Measurements from ENCODE around the gene FASTK.

The FASTK gene

DNA sequence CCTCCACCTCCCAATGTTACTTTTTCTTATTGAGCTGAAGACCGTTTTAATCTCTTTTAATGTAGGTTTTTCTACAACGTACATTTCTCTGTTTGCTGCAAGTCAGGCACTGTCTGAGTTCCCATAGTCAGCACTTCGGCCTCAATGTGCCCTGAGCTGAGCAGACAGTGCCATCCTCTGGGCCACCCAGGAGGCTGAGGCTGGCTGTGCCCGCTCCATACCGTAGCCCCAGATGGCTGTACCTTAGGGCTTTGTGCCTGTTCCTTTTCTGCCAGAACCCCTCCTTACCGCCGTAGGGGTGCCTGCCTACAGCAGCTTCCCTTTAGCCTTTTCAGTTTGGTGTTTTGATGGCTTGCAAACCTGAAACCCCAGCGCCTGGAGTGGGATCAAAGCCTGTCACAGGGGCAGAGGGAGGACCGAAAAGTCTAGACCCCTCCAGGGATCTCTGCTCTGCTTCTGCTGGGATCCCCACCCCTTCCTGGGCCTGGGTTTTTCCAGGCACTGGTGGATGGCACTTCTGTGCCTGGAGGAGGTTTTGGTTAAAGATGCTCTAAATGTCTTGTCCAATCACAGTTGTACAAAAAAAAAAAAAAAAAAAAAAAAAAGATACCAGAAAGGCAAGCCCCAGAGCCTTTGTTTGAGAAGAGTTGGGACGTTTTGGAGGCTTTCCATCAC lies 14.7 kb upstream of the FASTK start:
- Histone ChIP-seq H3K79me2 (ENCODE audit: control insufficient read depth, insufficient read depth, low read length, unreplicated experiment) (peaks cover 83% of the 10 kb centered on the region), H2AFZ (ENCODE audit: low read length, unreplicated experiment) (no peak overlapping the region), H3K27ac (ENCODE audit: low read depth, low read length) (no peak overlapping the region), H3K4me3 (ENCODE audit: low read depth, low read length) (no peak overlapping the region), H3K36me3 (ENCODE audit: insufficient read depth, low read length) (no peaks in the 10 kb centered on the region), H3K4me1 (ENCODE audit: control insufficient read depth, insufficient read depth, low read length, unreplicated experiment) (peaks cover 5% of the 10 kb centered on the region), H3K27me3 (ENCODE audit: insufficient read depth, low read length) (no peaks in the 10 kb centered on the region)

DNA sequence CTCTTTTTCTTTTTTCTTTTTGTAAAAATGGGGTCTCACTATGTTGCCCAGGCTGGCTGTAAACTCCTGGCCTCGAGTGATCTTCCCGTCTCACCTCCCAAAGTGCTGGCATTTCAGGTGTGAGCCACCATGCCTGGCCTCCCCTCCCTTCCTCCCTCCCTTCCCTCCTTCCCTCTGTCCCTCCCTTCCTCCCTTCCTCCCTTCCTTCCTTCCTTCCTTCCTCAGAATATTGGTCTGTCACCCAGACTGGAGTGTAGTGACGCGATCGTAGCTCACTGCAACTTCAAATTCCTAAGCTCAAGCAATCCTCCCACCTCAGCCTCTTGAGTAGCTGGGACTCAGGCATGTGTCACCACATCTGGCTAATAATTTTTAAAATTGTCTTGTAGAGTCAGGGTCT lies 14.1 kb upstream of the FASTK start:
- no peaks in the 10 kb centered on the region for H3K36me3 ChIP-seq (ENCODE audit: insufficient read depth, low read length)
- H3K4me1 ChIP-seq (ENCODE audit: control insufficient read depth, insufficient read depth, low read length, unreplicated experiment) = peaks cover 10% of the 10 kb centered on the region
- no peaks in the 10 kb centered on the region for H3K27me3 ChIP-seq (ENCODE audit: insufficient read depth, low read length)
- no peak overlapping the region for H2AFZ ChIP-seq (ENCODE audit: low read length, unreplicated experiment)
- H3K79me2 ChIP-seq (ENCODE audit: control insufficient read depth, insufficient read depth, low read length, unreplicated experiment) = peaks cover 83% of the 10 kb centered on the region
- H3K4me3 ChIP-seq (ENCODE audit: low read depth, low read length) = no peak overlapping the region
- no peak overlapping the region for H3K27ac ChIP-seq (ENCODE audit: low read depth, low read length)

DNA sequence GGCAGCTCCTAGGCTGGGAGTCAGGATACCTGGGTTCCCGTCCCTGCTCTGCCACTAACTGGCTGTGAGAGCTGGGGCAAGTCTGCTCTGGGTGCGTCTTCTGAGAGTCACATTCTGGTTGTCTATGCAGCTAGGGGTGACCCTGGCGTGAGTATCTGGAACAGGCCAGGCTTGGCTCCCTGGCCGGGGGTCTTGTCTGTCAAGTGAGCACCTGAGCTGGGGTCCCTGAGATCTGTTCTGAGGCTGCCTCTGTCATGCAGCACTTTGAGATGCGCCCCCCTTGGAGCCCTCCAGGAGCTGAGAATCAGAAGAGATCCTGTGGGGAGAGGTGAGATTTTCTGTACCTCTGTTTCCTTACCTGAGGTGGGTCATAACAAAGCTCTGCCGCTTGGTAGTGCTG lies 13.1 kb upstream of the FASTK start:
- Histone ChIP-seq H3K27me3 (ENCODE audit: insufficient read depth, low read length) (no peaks in the 10 kb centered on the region), H3K4me3 (ENCODE audit: low read depth, low read length) (no peak overlapping the region), H3K79me2 (ENCODE audit: control insufficient read depth, insufficient read depth, low read length, unreplicated experiment) (peaks cover 88% of the 10 kb centered on the region), H3K4me1 (ENCODE audit: control insufficient read depth, insufficient read depth, low read length, unreplicated experiment) (peaks cover 19% of the 10 kb centered on the region), H3K36me3 (ENCODE audit: insufficient read depth, low read length) (no peaks in the 10 kb centered on the region), H3K27ac (ENCODE audit: low read depth, low read length) (no peak overlapping the region), H2AFZ (ENCODE audit: low read length, unreplicated experiment) (no peak overlapping the region)

DNA sequence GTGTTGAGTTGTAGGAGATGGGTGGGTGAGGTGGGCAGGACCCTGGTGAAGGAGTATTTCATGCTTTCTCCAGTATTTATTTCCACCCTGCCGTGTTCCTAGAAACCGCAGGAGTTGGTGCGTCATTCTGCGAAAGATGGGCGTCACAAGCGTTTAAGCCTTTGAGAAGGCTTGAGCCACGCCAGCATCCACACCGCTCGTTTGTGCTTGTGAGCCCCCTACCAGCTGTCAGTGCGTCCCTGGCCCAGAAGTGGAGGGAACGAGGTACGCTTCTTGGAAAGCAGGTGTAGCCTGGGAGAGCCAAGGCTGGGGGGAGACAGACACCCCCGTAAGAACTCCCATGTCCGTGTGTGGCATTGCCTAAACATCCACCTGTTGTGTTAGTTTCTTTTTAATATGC lies 11.4 kb upstream of the FASTK start:
- H3K27ac ChIP-seq (ENCODE audit: low read depth, low read length) = no peak overlapping the region
- no peaks in the 10 kb centered on the region for H3K36me3 ChIP-seq (ENCODE audit: insufficient read depth, low read length)

DNA sequence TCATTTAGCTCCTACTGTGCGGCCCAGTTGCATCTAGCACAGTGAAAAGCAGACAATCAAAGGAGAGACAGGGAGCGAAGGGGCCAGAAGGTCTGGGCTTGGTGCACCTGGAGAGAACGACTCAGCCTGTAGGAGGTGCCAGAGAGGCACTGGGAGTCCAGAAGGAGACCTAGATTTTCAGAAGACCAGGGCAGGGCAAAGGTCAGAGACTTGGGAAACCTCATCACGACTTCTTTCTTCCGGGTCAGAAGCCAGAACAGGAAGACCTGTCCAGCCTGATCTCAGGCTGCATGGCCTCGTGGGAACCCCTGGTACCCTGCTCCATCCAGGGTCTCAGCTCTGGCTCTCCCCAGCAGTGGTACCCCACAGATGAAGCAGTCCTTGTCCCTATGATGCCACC lies 10.8 kb upstream of the FASTK start:
- H3K4me1 ChIP-seq (ENCODE audit: control insufficient read depth, insufficient read depth, low read length, unreplicated experiment) = peaks cover 27% of the 10 kb centered on the region
- no peak overlapping the region for H3K27ac ChIP-seq (ENCODE audit: low read depth, low read length)
- no peak overlapping the region for H3K4me3 ChIP-seq (ENCODE audit: low read depth, low read length)
- H3K79me2 ChIP-seq (ENCODE audit: control insufficient read depth, insufficient read depth, low read length, unreplicated experiment) = peaks cover 92% of the 10 kb centered on the region
- H2AFZ ChIP-seq (ENCODE audit: low read length, unreplicated experiment) = no peak overlapping the region
- H3K36me3 ChIP-seq (ENCODE audit: insufficient read depth, low read length) = no peaks in the 10 kb centered on the region
- no peaks in the 10 kb centered on the region for H3K27me3 ChIP-seq (ENCODE audit: insufficient read depth, low read length)

More for the DNA sequence above, 11.4 kb upstream of the FASTK start:
- H3K27me3 ChIP-seq (ENCODE audit: insufficient read depth, low read length) = no peaks in the 10 kb centered on the region
- H3K4me3 ChIP-seq (ENCODE audit: low read depth, low read length) = no peak overlapping the region
- H2AFZ ChIP-seq (ENCODE audit: low read length, unreplicated experiment) = no peak overlapping the region
- H3K4me1 ChIP-seq (ENCODE audit: control insufficient read depth, insufficient read depth, low read length, unreplicated experiment) = peaks cover 27% of the 10 kb centered on the region
- peaks cover 93% of the 10 kb centered on the region for H3K79me2 ChIP-seq (ENCODE audit: control insufficient read depth, insufficient read depth, low read length, unreplicated experiment)

DNA sequence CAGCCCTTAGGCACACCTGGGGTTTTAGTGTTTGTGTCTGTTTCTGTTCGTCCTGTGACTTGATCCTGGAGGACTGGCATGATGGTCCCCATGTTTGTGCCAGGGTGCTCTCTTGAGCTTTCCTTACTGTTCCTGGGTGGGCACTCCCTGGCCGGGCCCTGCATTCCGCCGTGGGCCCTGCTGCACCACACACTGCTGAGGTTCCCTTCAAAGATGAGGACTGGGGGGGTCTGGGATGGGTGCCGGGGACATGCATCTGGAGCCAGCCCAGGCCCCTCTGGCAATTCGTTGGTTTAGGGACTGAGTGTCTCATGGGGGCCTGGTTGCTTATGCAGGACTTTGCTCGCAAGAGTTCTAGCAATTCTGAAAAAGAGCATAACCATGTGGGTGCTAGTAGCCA lies 10.4 kb upstream of the FASTK start:
- H3K27ac ChIP-seq (ENCODE audit: low read depth, low read length) = no peak overlapping the region
- no peaks in the 10 kb centered on the region for H3K27me3 ChIP-seq (ENCODE audit: insufficient read depth, low read length)
- H2AFZ ChIP-seq (ENCODE audit: low read length, unreplicated experiment) = no peak overlapping the region
- peaks cover 90% of the 10 kb centered on the region for H3K79me2 ChIP-seq (ENCODE audit: control insufficient read depth, insufficient read depth, low read length, unreplicated experiment)
- no peaks in the 10 kb centered on the region for H3K36me3 ChIP-seq (ENCODE audit: insufficient read depth, low read length)
- H3K4me3 ChIP-seq (ENCODE audit: low read depth, low read length) = no peak overlapping the region
- peaks cover 26% of the 10 kb centered on the region for H3K4me1 ChIP-seq (ENCODE audit: control insufficient read depth, insufficient read depth, low read length, unreplicated experiment)

DNA sequence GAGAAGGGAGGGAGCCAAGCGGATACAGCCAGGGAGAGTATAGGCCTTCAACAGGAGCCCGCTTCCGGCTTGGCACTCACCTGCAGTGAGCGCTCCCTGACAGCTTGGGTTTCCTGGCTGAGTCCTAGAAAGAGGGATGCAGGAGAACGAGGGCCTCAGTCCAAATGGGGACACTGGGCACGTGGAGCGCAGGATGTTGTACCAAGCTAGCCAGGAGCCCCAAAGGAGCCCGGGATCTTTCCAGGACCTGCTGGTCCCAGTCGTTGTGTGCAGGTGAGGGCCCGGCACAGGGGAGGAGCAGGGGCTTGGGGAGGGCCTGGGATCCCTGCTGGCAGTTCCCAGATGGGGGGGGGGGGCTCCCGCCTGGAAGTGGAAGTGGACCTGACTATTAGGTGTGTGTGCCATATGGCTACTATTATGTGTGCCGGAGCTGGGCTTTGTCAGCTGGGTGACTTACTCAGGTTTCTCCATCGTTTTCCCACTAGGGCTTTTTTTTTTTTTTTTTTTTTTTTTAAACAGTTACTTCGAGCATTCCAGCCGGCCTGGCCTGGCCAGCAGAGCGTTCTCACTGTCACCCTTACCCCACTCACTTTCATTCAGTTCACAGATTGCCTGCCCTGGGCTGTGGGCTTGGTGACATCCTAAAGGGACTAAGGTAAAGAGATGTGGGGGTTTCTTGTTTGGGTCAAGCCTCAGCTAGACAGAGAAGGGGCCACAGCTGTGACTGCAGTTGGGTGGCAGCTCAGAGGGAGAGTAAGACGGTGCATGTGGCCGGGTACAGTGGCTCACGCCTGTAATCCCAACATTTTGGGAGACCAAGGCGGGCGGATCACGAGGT lies 9.5 kb upstream of the FASTK start:
- no peak overlapping the region for H2AFZ ChIP-seq (ENCODE audit: low read length, unreplicated experiment)
- H3K4me3 ChIP-seq (ENCODE audit: low read depth, low read length) = peak overlapping the region; percentile 98; the same call in 1 of the 2 replicates
- peaks cover 22% of the 10 kb centered on the region for H3K4me1 ChIP-seq (ENCODE audit: control insufficient read depth, insufficient read depth, low read length, unreplicated experiment)
- H3K27me3 ChIP-seq (ENCODE audit: insufficient read depth, low read length) = no peaks in the 10 kb centered on the region
- H3K36me3 ChIP-seq (ENCODE audit: insufficient read depth, low read length) = no peaks in the 10 kb centered on the region
- H3K27ac ChIP-seq (ENCODE audit: low read depth, low read length) = peak overlapping the region; percentile 82; the same call in 1 of the 2 replicates
- H3K79me2 ChIP-seq (ENCODE audit: control insufficient read depth, insufficient read depth, low read length, unreplicated experiment) = peaks cover 82% of the 10 kb centered on the region

DNA sequence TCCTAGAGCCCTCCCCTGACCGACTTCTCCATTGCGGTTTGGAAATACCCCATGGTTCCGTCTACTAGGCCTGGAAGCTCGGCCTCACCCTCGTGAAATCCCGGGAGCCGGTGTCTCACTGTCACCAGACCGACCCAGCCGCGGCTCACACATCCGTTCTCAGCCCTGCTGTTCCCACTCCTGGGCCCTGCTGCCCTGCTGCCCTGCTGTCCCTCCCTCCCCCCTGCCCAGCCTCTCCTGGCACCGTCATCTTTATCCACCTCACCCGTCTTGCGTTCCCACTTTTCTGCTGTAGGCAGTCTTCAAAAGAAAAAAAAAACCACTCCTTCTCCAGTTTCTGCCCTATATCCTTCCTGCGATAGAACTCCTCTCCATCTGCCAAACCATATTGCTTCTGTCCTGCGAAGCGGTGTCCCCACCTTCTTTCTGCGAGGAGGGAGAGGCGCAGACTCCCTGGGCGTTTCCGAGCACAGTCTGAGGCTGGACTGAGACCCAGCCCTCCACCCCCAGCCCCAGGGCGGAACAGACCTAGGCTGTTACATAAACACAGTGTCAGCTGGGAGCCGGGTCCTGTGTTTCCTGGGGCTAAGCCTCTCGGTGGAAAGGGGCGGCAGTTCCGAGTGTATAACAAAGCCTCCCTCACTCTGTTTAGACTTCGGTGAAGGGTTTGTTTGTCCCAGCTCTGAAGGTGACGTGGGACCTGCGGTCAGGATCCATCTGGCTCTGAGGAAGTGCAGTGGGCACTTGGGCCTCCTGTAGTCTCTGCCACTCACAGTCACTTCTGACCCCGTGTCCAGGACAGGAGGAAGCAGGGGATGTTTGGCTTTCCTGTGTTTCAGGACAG lies 8.5 kb upstream of the FASTK start:
- H2AFZ ChIP-seq (ENCODE audit: low read length, unreplicated experiment) = peak overlapping the region; percentile 85
- peaks cover 22% of the 10 kb centered on the region for H3K4me1 ChIP-seq (ENCODE audit: control insufficient read depth, insufficient read depth, low read length, unreplicated experiment)
- H3K4me3 ChIP-seq (ENCODE audit: low read depth, low read length) = peak overlapping the region; percentile 98
- peaks cover 71% of the 10 kb centered on the region for H3K79me2 ChIP-seq (ENCODE audit: control insufficient read depth, insufficient read depth, low read length, unreplicated experiment)
- no peaks in the 10 kb centered on the region for H3K36me3 ChIP-seq (ENCODE audit: insufficient read depth, low read length)
- no peaks in the 10 kb centered on the region for H3K27me3 ChIP-seq (ENCODE audit: insufficient read depth, low read length)
- H3K27ac ChIP-seq (ENCODE audit: low read depth, low read length) = peak overlapping the region; percentile 82

DNA sequence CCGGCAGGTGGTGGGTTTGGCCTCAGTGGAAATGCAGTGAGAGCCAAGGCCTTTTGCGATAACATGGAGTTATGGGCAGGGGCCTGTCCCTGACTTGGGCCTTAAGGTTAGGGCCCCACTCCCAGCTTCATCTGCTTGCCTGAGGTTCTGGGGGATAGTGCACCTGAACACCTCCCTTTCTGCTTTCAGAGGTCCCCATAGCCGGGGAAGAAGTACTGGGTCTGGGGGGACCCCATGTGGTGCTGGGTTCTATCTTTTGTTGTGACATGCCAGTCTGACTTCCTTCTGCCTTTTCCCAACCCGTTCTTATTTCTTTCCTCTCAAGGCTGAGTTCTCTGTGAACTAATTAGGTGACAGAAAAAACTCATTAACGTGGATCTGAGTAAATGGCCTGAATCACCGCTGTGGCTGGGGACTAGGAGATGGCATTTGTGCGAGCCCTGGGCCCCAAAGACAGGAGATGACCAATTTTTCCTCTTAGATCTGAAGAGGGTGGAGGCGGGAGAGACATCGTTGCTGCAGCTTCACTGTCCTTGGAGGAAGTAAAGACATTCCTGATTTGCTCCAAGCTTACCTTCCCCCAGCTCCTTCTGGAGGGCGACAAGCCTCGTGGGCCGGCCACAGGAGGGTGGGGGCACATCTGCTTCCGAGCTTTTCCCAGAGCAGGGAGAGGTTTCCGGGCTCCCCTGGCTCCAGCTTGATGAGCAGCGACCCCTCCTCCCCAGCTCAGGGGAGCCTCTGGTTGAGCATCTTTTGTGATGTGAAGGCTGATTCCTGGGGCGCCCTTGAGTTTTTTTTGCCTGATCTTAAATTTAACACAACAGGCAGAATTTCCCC lies 7.6 kb upstream of the FASTK start:
- H3K4me3 ChIP-seq (ENCODE audit: low read depth, low read length) = peak overlapping the region; percentile 98
- H3K27me3 ChIP-seq (ENCODE audit: insufficient read depth, low read length) = no peaks in the 10 kb centered on the region
- peak overlapping the region; percentile 82 for H3K27ac ChIP-seq (ENCODE audit: low read depth, low read length)
- no peaks in the 10 kb centered on the region for H3K36me3 ChIP-seq (ENCODE audit: insufficient read depth, low read length)
- peaks cover 22% of the 10 kb centered on the region for H3K4me1 ChIP-seq (ENCODE audit: control insufficient read depth, insufficient read depth, low read length, unreplicated experiment)
- peak overlapping the region; percentile 79 for H2AFZ ChIP-seq (ENCODE audit: low read length, unreplicated experiment)
- peaks cover 63% of the 10 kb centered on the region for H3K79me2 ChIP-seq (ENCODE audit: control insufficient read depth, insufficient read depth, low read length, unreplicated experiment)
